Stimulated activated CD4-positive, alpha-beta T cell treated with anti-CD3 and anti-CD28 coated beads, Interleukin-4, amount 100 ng/mL, for 48 hours (primary cell): ENCODE results near the gene ECPAS.
"Not testable (repeated sequence)": the region's sequence is repeated elsewhere in the genome, so short reads cannot be mapped to it uniquely, and the experiment has no call there.

ENCODE experiments used
- DNase-seq, 2 donors: peaks; one replicate each; pipeline ENCODE4 v3.0.0-alpha.2; 2020; ENCODE audit warnings: low read depth in 2 of 2

The ECPAS gene

DNA sequence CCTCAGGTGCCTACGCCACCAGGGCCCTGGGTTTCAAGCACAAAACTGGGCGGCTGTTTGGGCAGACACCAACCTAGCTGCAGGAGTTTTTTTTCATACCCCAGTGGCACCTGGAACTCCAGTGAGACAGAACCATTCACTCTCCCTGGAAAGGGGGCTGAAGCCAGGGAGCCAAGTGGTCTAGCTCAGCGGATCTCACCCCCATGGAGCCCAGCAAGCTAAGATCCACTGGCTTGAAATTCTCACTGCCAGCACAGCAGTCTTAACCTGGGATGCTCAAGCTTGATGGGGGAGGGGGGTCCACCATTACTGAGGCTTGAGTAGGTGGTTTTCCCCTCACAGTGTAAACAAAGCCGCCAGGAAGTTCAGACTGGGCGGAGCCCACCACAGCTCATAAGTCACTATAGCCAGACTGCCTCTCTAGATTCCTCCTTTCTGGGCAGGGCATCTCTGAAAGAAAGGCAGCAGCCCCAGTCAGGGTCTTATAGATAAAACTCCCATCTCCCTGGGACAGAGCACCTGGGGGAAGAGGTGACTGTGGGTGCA, 149.8 kb downstream of the ECPAS start:
- not testable (repeated sequence) for DNase-seq

DNA sequence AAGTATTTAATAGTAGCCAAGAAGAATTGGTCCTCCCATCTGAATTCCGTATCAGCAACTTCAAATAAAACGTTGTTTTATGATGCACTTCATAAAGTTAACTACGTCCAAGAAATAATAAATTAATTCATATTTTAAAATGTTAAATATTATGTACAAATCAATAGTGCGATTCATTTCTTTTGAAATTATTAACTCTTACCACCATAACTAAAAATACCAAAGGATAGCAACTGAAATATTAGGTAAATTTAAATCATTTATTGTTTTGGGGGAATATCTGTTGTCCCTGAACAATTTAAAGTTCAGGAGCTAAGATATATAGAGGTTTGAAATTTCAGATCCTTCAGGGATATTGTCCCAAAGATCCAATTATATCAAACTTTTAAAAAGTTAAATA, 154.1 kb downstream of the ECPAS start, which contains the start of gene OR2K2:
OR2K2 (minus strand) TSS at position 101 of the 400 bp plus-strand sequence. CDS start 1,791 bp downstream, outside the sequence.
- no peak for DNase-seq

DNA sequence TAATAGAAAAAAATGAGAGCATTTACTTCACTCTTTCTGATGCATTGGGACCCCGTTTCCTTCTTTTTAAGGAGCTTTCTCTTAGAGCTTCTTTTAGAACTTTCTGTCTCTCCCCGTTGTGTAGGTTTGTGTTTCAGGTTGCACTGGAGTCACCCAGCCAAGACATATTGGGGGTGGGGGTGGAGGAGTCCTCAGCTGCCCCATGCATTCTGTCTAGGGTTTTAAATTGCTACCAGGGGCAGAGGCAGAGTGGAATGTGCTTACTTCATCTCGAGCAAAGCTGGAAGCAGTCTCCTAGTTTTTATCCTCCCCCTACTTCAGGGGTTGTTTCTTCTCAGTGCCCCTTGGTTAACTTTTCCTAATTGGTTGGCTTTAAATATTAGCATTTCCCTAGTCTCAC, 163.6 kb downstream of the ECPAS start:
- no peak for DNase-seq

- DNase-seq = no peak
These were observed 167.4 kb downstream of the ECPAS start for GRCh38 chr9:111316796-111317195.
